ENCODE measurements around the gene DCC.

The DCC gene

GRCh38 chr18:52426041-52426440 is 86.0 kb downstream of the DCC start:
- DNase-seq (ENCODE audit: low spot score), result no peak

GRCh38 chr18:52426462-52426861 is 86.5 kb downstream of the DCC start:
- no peak for DNase-seq (ENCODE audit: low spot score)

GRCh38 chr18:52427521-52428175 is 87.7 kb downstream of the DCC start:
- no peak for DNase-seq (ENCODE audit: low spot score)

- DNase-seq (ENCODE audit: low spot score), result no peak
These were observed 91.7 kb downstream of the DCC start for GRCh38 chr18:52431683-52432082.

GRCh38 chr18:52433797-52434196 is 93.8 kb downstream of the DCC start:
- DNase-seq (ENCODE audit: low spot score), result no peak

- DNase-seq (ENCODE audit: low spot score), result no peak
These were observed 95.3 kb downstream of the DCC start for GRCh38 chr18:52435301-52435700.

- DNase-seq (ENCODE audit: low spot score), result no peak
These were observed 97.2 kb downstream of the DCC start for GRCh38 chr18:52437161-52437560.

- no peak for DNase-seq (ENCODE audit: low spot score)
These were observed 99.5 kb downstream of the DCC start for GRCh38 chr18:52439457-52439856.

- no peak for DNase-seq (ENCODE audit: low spot score)
These were observed 101.8 kb downstream of the DCC start for GRCh38 chr18:52441794-52442193.

- DNase-seq (ENCODE audit: low spot score), result no peak
These were observed 102.7 kb downstream of the DCC start for GRCh38 chr18:52442686-52443085.

- no peak for DNase-seq (ENCODE audit: low spot score)
These were observed 111.3 kb downstream of the DCC start for GRCh38 chr18:52451256-52451655.

GRCh38 chr18:52451851-52452250 is 111.9 kb downstream of the DCC start:
- no peak for DNase-seq (ENCODE audit: low spot score)

- DNase-seq (ENCODE audit: low spot score), result no peak
These were observed 112.4 kb downstream of the DCC start for GRCh38 chr18:52452427-52452826.

- DNase-seq (ENCODE audit: low spot score), result no peak
These were observed 119.9 kb downstream of the DCC start for GRCh38 chr18:52459890-52460289.

GRCh38 chr18:52462853-52463252 is 122.9 kb downstream of the DCC start:
- no peak for DNase-seq (ENCODE audit: low spot score)

GRCh38 chr18:52465391-52465790 is 125.4 kb downstream of the DCC start:
- no peak for DNase-seq (ENCODE audit: low spot score)

GRCh38 chr18:52468496-52468895 is 128.5 kb downstream of the DCC start:
- DNase-seq (ENCODE audit: low spot score), result no peak

GRCh38 chr18:52475325-52475724 is 135.3 kb downstream of the DCC start:
- DNase-seq (ENCODE audit: low spot score), result no peak

- no peak for DNase-seq (ENCODE audit: low spot score)
These were observed 141.1 kb downstream of the DCC start for GRCh38 chr18:52481116-52481515.

GRCh38 chr18:52484977-52485376 is 145.0 kb downstream of the DCC start:
- no peak for DNase-seq (ENCODE audit: low spot score)

- DNase-seq (ENCODE audit: low spot score), result no peak
These were observed 146.1 kb downstream of the DCC start for GRCh38 chr18:52486052-52486451.

GRCh38 chr18:52489396-52490306 is 149.7 kb downstream of the DCC start:
- DNase-seq (ENCODE audit: low spot score), result no peak

GRCh38 chr18:52496426-52496825 is 156.4 kb downstream of the DCC start:
- no peak for DNase-seq (ENCODE audit: low spot score)

- DNase-seq (ENCODE audit: low spot score), result no peak
These were observed 159.0 kb downstream of the DCC start for GRCh38 chr18:52499016-52499415.
